NCI-H1092 treated with DMSO at 0.1 percent for 48 hours (cell line): Measurements from ENCODE around the gene QPCT.
"Not testable (repeated sequence)": the region's sequence is repeated elsewhere in the genome, so short reads cannot be mapped to it uniquely, and the experiment has no call there.

ENCODE experiments used
- DNase-seq: peaks from one replicate; lab custom pipeline; 2025; lab: John Stamatoyannopoulos, UW

The QPCT gene

GRCh38 chr2:37358466-37358865 lies 14.0 kb downstream of the QPCT start:
- no peak for DNase-seq

- DNase-seq, result no peak
These were observed 16.9 kb downstream of the QPCT start for GRCh38 chr2:37361216-37361815.

DNA sequence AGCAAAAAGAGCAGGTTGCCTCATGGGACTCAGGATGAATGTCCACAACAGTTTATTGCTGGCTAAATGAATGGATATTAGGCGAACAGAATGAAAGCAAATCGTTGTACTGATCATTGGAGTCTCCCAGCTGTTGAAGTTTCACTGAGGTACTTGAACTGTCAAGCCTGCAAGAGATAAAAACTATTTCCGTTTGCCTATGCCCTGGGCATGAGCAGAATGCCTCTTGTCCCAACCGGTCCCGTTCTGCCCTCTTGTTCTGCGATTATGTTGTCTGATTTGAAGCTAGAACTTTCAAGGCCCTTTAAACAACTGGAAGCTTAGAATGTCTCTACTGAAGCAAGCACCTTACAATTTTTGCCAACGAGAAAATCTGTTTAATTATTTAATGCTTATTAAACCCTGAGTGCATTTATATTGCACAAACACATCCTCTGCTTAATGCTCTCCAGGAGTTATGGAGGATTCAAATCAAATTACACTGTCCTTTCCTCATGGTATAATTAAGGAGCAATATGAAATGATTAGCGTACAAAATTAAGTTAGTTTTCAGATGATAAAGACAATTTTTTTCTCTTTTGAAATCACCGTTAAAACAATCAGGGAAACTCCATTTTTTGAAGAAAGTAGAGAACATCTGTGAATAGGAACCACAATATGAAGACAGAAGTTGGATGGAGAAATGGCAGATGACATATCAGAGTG lies 17.7 kb downstream of the QPCT start:
- no peak for DNase-seq

GRCh38 chr2:37364351-37364750 lies 19.9 kb downstream of the QPCT start:
- no peak for DNase-seq

DNA sequence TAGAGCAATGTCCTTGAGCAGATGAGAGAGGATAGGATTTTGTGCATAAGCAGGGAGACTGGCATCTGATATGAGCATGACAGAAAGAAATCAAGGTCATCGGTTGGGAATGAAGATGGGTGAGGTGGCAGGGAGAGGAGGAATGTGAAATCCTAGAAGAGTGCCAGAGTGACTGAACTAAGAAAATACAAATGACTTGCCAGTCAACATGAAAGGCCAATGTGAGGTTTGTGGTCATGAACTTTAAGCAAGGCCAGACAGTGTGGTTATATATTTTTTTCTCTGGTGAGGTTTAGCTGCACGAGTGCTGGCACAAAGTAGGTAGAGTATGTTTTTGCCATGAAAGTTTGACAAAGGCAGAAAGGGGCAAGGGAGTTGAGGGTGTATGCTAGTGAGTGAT lies 21.2 kb downstream of the QPCT start:
- DNase-seq, result no peak

DNA sequence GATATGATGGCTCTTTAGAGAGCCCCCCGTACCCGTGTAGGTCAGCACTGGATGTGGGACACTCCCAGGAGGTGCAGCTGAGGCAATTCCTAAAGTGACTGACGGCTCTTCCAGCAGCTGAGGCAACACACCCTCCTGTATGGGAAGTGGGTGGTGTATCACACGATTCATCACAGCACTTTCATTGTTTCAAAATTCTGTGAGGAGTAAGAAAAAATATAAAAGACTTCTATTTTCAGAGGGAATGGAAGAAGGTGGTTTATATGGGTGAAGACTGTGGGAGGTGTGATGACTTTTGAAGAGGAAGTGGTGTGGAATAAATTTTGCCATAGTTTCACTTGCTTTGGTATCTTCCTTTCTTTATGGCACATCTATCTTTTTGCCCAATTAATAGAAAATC lies 22.3 kb downstream of the QPCT start:
- DNase-seq, result no peak

- no peak for DNase-seq
These were observed 22.9 kb downstream of the QPCT start for GRCh38 chr2:37367310-37367709.

DNA sequence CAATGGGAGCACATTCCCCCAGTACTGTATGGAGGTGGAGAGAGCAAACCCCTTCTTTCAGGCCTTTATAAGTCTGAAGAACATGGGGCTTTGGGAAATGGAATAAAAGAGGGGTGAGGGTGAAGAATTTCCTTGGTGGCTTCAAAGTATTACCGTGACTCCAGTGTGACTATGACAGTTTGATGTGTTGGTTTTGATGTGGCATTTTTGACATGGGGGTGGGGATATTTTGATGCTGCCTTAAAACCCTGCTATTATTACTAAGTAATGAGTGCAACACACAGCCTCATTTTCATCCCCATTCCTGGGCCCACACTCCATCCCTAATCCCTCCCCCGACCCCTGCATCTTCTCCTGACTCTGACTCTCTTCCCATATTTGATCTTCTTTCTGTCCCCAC lies 23.6 kb downstream of the QPCT start:
- no peak for DNase-seq

GRCh38 chr2:37370666-37371065 lies 26.2 kb downstream of the QPCT start:
- DNase-seq, result no peak

DNA sequence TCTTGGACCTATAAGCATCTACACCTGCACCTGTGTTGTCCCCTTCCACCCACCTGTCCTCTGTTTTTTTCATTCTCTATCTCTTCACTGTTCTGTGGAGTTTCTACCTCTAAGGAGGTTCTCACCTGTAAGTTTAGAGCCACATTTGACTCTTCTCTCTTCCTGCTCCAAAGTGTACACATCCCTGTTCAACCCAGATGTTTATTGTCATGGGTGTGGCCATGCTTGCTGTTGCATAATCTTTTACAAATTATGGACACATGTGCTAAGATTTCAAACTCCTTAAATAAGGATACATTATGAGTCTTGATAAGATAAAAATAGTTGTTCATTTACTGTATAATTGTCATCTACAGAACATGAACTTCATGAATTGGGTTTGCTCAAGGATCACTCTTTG lies 27.6 kb downstream of the QPCT start:
- no peak for DNase-seq

- no peak for DNase-seq
These were observed 31.4 kb downstream of the QPCT start for GRCh38 chr2:37375741-37376288.

DNA sequence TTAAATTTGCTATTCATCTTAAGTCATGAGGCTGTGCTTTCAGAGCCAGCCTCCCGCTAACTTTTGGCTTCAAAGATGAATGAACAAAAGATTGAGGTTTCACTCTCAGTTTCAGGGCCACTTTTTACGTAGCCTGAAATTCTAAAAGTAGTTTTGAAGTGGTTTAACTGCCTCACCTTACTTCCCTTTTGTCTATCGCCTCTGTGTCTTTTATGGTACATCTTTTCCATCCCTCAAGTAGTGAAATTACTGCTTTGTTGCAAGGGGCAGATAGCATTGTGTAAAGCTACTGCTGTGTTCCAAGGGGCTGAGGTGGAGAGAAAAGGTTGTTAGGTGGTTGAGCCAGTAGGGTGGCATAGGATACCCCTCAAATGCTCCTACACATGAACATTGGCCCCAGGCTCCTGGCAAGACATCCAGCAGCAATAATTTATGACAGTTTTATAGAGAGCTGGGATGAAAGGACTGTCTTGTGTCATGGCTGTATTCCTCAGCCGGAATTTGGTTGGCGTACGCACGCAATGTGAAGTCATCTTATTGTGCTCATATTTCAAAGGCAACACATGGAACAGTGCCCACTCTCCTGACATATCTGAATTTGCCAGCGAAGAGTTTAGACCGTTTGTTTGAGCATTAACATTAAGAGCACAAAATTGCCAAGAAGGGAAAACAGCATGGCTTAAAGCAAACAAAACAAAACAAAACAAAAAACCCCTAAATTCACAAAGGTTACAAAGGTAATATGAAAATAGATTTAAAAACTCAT lies 32.2 kb downstream of the QPCT start:
- no peak for DNase-seq

- no peak for DNase-seq
These were observed 32.7 kb downstream of the QPCT start for GRCh38 chr2:37377187-37377532.

DNA sequence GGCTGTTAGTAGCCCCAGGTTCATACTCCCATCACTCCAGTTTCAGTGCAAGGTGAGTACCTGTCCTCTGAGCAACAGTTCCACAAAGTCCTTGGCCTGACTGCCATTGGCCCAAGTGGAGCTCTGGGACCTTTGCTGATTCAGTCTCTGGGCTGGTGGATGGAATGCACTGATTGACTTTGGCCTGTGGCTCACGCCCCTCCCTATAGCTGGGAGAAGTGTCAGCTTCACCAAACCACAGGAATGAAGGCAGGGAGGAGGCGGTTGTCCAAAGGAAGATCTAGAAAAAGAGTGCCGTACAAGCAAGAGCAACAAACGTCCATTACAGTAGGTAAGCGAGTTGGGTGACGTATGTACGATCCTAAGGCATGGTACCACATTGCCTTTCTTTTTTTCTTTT lies 34.0 kb downstream of the QPCT start:
- no peak for DNase-seq

- no peak for DNase-seq
These were observed 35.5 kb downstream of the QPCT start for GRCh38 chr2:37379881-37380296.

- DNase-seq, result not testable (repeated sequence)
These were observed 36.4 kb downstream of the QPCT start for GRCh38 chr2:37380787-37381186.

GRCh38 chr2:37384261-37384660 lies 39.8 kb downstream of the QPCT start:
- not testable (repeated sequence) for DNase-seq

- no peak for DNase-seq
These were observed 42.9 kb downstream of the QPCT start for GRCh38 chr2:37387148-37387835.

DNA sequence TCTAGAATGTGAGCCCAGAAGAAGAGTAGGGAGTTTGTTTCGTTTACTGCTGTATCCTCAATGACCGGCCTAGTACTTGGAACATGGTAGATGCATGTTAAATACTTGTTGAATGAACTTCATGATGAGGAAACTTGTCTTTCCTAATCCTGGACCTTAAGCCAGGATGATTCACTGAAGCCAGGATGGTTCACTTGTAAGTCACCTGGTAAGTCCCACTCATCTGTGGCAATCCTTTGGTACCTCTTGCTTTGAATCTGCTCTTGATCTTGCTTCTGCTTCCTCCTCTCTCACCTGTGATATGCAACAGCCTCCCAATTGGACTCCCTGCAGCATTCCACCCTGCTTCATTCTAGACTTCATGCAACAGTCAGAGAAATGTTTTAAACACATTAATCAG lies 43.6 kb downstream of the QPCT start:
- no peak for DNase-seq

DNA sequence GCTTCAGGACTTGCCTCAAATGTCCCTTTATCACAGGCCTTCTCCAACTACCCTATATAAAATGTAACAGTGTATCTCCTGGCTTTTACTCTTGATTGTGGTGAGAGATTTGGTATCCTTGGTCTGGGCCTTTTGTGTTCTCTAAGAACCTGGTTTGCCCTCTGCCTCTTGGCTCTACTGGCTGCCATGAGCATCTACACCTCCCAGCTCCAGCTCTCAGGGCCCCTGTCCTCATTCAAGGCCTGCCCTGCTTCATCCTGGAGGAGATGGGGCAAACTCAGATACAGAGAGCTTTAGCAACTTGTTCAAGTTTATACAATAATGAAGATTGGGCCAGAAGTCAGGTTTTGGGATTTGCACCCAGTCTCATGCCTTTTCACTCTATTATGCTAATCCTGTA lies 45.0 kb downstream of the QPCT start:
- no peak for DNase-seq

DNA sequence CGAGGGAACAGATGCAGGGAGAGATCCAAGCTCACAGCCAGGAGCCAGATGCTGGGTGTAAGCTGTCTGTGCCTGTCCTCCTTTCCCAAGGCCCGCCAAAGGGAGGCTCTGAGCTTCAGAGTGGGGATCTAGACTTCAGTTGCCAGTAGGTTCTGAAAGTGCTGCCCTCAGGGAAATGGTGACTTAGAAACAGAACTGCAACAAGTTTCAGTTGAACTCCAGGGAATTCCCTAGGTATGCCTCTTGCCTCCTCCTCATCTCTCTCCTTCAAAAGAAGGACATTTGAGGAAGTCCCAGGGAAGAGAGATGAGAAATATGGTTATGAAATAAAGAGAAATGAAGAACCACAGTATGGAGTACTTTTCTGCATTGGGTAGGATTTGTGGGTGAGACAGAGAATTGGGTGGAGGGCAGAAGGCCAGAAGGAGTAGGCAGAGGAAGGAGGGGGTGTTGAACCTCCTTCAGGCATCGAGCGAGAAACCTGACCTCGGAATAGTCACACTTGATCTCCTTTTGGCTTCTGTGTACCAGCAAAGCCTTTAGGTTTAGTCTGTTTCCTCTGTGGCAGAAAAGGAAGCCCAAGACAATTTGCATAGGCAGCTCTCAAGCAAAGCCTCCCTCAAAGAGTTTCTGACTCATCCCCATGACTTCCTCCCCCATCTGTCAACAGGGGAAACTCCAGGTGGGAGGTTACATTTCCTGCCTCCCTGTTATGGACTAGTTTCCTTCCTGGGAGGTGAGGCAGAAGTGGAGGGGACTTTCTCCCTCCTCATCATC lies 45.7 kb downstream of the QPCT start:
- DNase-seq, result no peak

GRCh38 chr2:37390777-37391176 lies 46.3 kb downstream of the QPCT start:
- no peak for DNase-seq
